CD14-positive monocyte (primary cell): ENCODE data around the gene ITGB1. TPM values are rescaled to one million over a fixed set of nuclear protein-coding genes. Genes with fewer than 3 reads are reported as not detected.

Experiments used
- DNase-seq, 3 donors: peaks; one replicate each; pipeline ENCODE4 v3.0.0-alpha.2; 2011 to 2022
- H2AFZ ChIP-seq: 2 replicates; pipeline ENCODE4 v1.6.0; 2012; ENCODE audit warnings: mild to moderate bottlenecking, low read depth, low read length, inconsistent platforms; ENCODE audit not compliant: insufficient read depth, poor library complexity, severe bottlenecking
- H3K27ac ChIP-seq, 2 donors: 1 replicate in 1 of 2; 2 replicates in 1 of 2; pipeline ENCODE4 v1.5.1; 2012 to 2013; ENCODE audit warnings: low read length in 2 of 2, control low read depth in 1 of 2, inconsistent platforms in 1 of 2, low read depth in 1 of 2, mild to moderate bottlenecking in 1 of 2
- H3K27me3 ChIP-seq, 2 donors: one replicate each; pipeline versions ENCODE4 v1.6.0 to v1.6.1; 2011 to 2013; ENCODE audit warnings: low read length in 2 of 2; ENCODE audit not compliant: control insufficient read depth in 2 of 2, insufficient read depth in 2 of 2
- H3K36me3 ChIP-seq, 2 donors: replicated peaks in 1 of 2; 1 replicate in 1 of 2; 2 replicates in 1 of 2; pipeline versions ENCODE4 v1.5.1 to v1.6.1; 2012 to 2013; ENCODE audit warnings: low read length in 2 of 2, control low read depth in 1 of 2, inconsistent platforms in 1 of 2, mild to moderate bottlenecking in 1 of 2; ENCODE audit not compliant: insufficient read depth in 2 of 2, control insufficient read depth in 1 of 2
- H3K4me1 ChIP-seq, 2 donors: 1 replicate in 1 of 2; 2 replicates in 1 of 2; pipeline versions ENCODE4 v1.5.1 to v1.6.1; 2012 to 2013; ENCODE audit warnings: low read length in 2 of 2, control low read depth in 1 of 2, inconsistent platforms in 1 of 2, mild to moderate bottlenecking in 1 of 2, moderate library complexity in 1 of 2; ENCODE audit not compliant: insufficient read depth in 2 of 2, control insufficient read depth in 1 of 2
- H3K4me2 ChIP-seq: replicated peaks from 2 replicates; pipeline ENCODE3; 2012; ENCODE audit warnings: low read length, moderate library complexity, mild to moderate bottlenecking; ENCODE audit not compliant: poor library complexity, severe bottlenecking; ENCODE audit errors: extremely low read depth
- H3K4me3 ChIP-seq, 3 experiments: fragments of 200-600 bp in 1 of 3; sonication (generic) in 1 of 3; replicated peaks in 1 of 3; 1 replicate in 2 of 3; 2 replicates in 1 of 3; pipeline ENCODE4 v1.5.1; 2011 to 2013; ENCODE audit warnings: low read length in 3 of 3, mild to moderate bottlenecking in 3 of 3, control low read depth in 2 of 3, low read depth in 2 of 3, inconsistent platforms in 1 of 3, moderate library complexity in 1 of 3
- H3K79me2 ChIP-seq: 2 replicates; pipeline ENCODE4 v1.6.0; 2012; ENCODE audit warnings: mild to moderate bottlenecking, control low read depth, inconsistent platforms, low read length, moderate library complexity; ENCODE audit not compliant: insufficient read depth
- H3K9ac ChIP-seq: 2 replicates; pipeline ENCODE4 v1.6.0; 2017; ENCODE audit warnings: low read length, mild to moderate bottlenecking; ENCODE audit not compliant: insufficient read depth, poor library complexity, severe bottlenecking
- H3K9me3 ChIP-seq, 2 donors: replicated peaks in 1 of 2; 1 replicate in 1 of 2; 2 replicates in 1 of 2; pipeline versions ENCODE4 v1.5.1 to v1.6.1; 2012 to 2013; ENCODE audit warnings: low read length in 2 of 2, control low read depth in 1 of 2; ENCODE audit not compliant: control insufficient read depth in 1 of 2, insufficient read depth in 1 of 2
- H4K20me1 ChIP-seq: 2 replicates; pipeline ENCODE4 v1.6.0; 2012; ENCODE audit warnings: mild to moderate bottlenecking, low read length, control low read depth, moderate library complexity; ENCODE audit not compliant: insufficient read depth
- H3K27ac Mint-ChIP-seq, 7 donors: one replicate each; pipeline ENCODE4 v1.8.0; 2020; ENCODE audit warnings: mild to moderate bottlenecking in 7 of 7, mixed read lengths in 7 of 7, moderate library complexity in 6 of 7, inconsistent platforms in 2 of 7
- H3K27me3 Mint-ChIP-seq, 3 donors: one replicate each; pipeline ENCODE4 v1.8.0; 2021 to 2022; ENCODE audit warnings: low read depth in 3 of 3, mild to moderate bottlenecking in 3 of 3, mixed read lengths in 3 of 3, moderate library complexity in 3 of 3, inconsistent platforms in 1 of 3
- H3K36me3 Mint-ChIP-seq, 2 donors: one replicate each; pipeline ENCODE4 v1.8.0; 2020; ENCODE audit warnings: mixed read lengths in 2 of 2, inconsistent platforms in 1 of 2, mild to moderate bottlenecking in 1 of 2
- H3K4me1 Mint-ChIP-seq: one replicate; pipeline ENCODE4 v1.8.0; 2020; ENCODE audit warnings: mild to moderate bottlenecking, mixed read lengths
- H3K4me3 Mint-ChIP-seq, 2 donors: one replicate each; pipeline ENCODE4 v1.8.0; 2020; ENCODE audit warnings: mild to moderate bottlenecking in 2 of 2, mixed read lengths in 2 of 2, moderate library complexity in 1 of 2
- H3K9me3 Mint-ChIP-seq, 7 donors: one replicate each; pipeline ENCODE4 v1.8.0; 2020 to 2022; ENCODE audit warnings: mixed read lengths in 7 of 7, mild to moderate bottlenecking in 6 of 7, moderate library complexity in 6 of 7, inconsistent platforms in 2 of 7
- WGBS: methylation state at CpG from one replicate; pipeline ENCODE4 v1.1.5; 2013; ENCODE audit warnings: missing lambda C conversion rate; ENCODE audit not compliant: insufficient coverage; 5-methylcytosine and 5-hydroxymethylcytosine counted together
- intact Hi-C, 2 donors: fragments of 100-400 bp; cut with micrococcal nuclease; formaldehyde crosslinking; loops; one replicate each; pipeline versions ENCODE4 v1.15.0 to v1.15.1; 2023
- polyA plus RNA-seq, 3 donors: library from polyadenylated mRNA; depleted of rRNA in 1 of 3; unstranded in 2 of 3; stranded (reverse) in 1 of 3; fragments of 300-500 nt in 2 of 3; fragments of >200 nt in 1 of 3; fragmentation: Illumina TruSeq in 2 of 3; gene quantifications; 1 replicate in 2 of 3; 2 replicates in 1 of 3; pipeline ENCODE4 v1.2.3, GENCODE V29; 2012 to 2021
- TF ChIP-seq, protein P1 (sequence below): fragments of 200-600 bp; IDR thresholded peaks from one replicate; pipeline ENCODE4 v1.8.0; 2022; ENCODE audit warnings: antibody characterized with exemption, mild to moderate bottlenecking

ITGB1 gene
- polyA plus RNA-seq, 3 donors, result 58.2 to 157 (median 127) TPM

DNA sequence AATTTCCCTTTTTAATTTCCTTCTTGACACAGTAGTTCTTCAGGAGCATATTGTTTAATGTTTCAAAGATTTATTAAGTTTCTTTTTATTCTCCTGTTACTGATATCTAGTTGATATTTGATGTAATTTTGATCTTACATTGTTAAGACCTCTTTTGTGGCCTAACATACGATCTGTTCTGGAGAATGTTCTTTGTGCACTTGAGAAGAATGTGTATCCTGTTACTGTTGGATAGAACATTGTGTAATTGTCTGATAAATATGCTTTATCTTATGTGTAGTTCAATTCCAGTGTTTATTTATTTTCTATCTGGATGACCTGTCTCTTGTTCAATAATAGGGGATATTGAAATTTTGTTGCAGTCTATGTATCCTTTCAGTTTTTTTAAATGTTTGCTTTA is 106.7 kb downstream of the ITGB1 start:
- H3K4me3 ChIP-seq, result no peak overlapping the region
- no peak overlapping the region for H3K27ac ChIP-seq
- H3K27ac Mint-ChIP-seq, result no peak overlapping the region
- H3K9ac ChIP-seq, result no peak overlapping the region
- no peaks in the 10 kb centered on the region for H3K4me1 ChIP-seq
- peaks cover 0 to 9% (median 2%) of the 10 kb centered on the region in 7 donors for H3K9me3 Mint-ChIP-seq
- no peaks in the 10 kb centered on the region for H3K27me3 Mint-ChIP-seq
- no peaks in the 10 kb centered on the region for H3K4me1 Mint-ChIP-seq
- no peaks in the 10 kb centered on the region for H4K20me1 ChIP-seq
- no peaks in the 10 kb centered on the region for H3K27me3 ChIP-seq
- H3K4me3 Mint-ChIP-seq, result no peak overlapping the region
- H3K79me2 ChIP-seq, result no peaks in the 10 kb centered on the region
- no peaks in the 10 kb centered on the region for H3K9me3 ChIP-seq
- intact Hi-C loops, result no loop called here
- H3K4me2 ChIP-seq, result no peak overlapping the region
- TF ChIP-seq, protein P1, sequence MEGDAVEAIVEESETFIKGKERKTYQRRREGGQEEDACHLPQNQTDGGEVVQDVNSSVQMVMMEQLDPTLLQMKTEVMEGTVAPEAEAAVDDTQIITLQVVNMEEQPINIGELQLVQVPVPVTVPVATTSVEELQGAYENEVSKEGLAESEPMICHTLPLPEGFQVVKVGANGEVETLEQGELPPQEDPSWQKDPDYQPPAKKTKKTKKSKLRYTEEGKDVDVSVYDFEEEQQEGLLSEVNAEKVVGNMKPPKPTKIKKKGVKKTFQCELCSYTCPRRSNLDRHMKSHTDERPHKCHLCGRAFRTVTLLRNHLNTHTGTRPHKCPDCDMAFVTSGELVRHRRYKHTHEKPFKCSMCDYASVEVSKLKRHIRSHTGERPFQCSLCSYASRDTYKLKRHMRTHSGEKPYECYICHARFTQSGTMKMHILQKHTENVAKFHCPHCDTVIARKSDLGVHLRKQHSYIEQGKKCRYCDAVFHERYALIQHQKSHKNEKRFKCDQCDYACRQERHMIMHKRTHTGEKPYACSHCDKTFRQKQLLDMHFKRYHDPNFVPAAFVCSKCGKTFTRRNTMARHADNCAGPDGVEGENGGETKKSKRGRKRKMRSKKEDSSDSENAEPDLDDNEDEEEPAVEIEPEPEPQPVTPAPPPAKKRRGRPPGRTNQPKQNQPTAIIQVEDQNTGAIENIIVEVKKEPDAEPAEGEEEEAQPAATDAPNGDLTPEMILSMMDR, result no peak
- no peak overlapping the region for H2AFZ ChIP-seq
- no peaks in the 10 kb centered on the region for H3K36me3 ChIP-seq
- WGBS, result 0% methylated on average over 1 of the region's 1 CpG
- no peak for DNase-seq
- no peaks in the 10 kb centered on the region for H3K36me3 Mint-ChIP-seq
